Nephron (organoid): Measurements from ENCODE around the gene LHX4.

Source experiments
- H3K27ac Mint-ChIP-seq, 3 experiments: 2 replicates each; pipeline ENCODE4 v1.8.0; 2020; ENCODE audit warnings: mixed read lengths in 3 of 3, mild to moderate bottlenecking in 2 of 3, moderate library complexity in 1 of 3
- H3K27me3 Mint-ChIP-seq: 2 replicates; pipeline ENCODE4 v1.8.0; 2021; ENCODE audit warnings: low read depth, mild to moderate bottlenecking, moderate library complexity, mixed read lengths
- H3K36me3 Mint-ChIP-seq: 2 replicates; pipeline ENCODE4 v1.8.0; 2020; ENCODE audit warnings: low read depth, mixed read lengths
- H3K4me1 Mint-ChIP-seq: 2 replicates; pipeline ENCODE4 v1.8.0; 2020; ENCODE audit warnings: mixed read lengths
- H3K4me3 Mint-ChIP-seq, 3 experiments: 2 replicates each; pipeline ENCODE4 v1.8.0; 2020; ENCODE audit warnings: mild to moderate bottlenecking in 3 of 3, mixed read lengths in 3 of 3, moderate library complexity in 2 of 3
- H3K9me3 Mint-ChIP-seq: 2 replicates; pipeline ENCODE4 v1.8.0; 2020; ENCODE audit warnings: mixed read lengths
- CTCF ChIP-seq, 3 experiments: fragments of 200-600 bp; sonication (generic); IDR thresholded peaks; one replicate each; pipeline ENCODE4 v1.5.0; 2021; ENCODE audit warnings: antibody characterized with exemption in 3 of 3; ENCODE audit not compliant: unreplicated experiment in 3 of 3

Gene LHX4

DNA sequence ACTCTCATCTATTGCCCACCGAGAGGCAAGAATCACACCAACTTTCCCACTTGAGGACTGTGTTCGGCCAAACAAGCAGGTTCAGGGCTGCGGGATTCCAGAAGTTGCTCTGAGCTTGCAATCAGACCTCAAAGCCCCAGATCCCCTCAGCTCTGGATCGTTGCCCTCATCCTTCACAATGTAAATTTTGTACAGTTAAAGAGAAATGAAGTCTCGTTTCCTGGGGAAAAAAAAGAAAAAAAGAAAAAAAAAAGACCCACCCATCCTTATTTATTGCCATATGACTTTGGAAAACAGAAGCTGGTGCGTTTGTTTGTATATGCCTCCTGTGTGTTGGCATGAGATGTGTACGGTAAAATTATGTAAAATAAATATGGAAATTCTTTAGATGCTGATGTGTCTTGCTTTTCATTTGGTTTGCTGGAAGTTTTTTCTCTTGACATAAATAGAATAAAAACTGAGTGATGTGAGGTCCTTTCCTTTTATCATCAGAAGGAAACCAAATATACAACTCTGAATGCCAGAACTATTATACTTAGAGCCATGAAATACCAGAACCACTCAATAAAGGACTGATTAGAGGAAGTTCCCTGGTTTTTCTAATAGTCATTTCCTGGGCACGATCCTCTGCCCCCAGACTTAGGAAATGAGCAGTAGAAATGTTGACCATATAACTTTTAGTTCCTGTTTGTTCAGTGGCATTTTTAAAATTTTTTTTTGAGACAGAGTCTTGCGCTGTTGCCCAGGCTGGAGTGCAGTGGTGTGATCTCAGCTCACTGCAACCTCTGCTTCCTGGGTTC, 48.7 kb downstream of the LHX4 start:
- Mint-ChIP-seq H3K27ac (peak overlapping the region in 1 of 3 experiments; percentile 71), H3K36me3 (peaks cover 45% of the 10 kb centered on the region), H3K4me1 (peaks cover 42% of the 10 kb centered on the region), H3K4me3 (no peak overlapping the region), H3K9me3 (no peaks in the 10 kb centered on the region), H3K27me3 (no peaks in the 10 kb centered on the region)
- no peak for TF ChIP-seq CTCF (IDR thresholded peaks at IDR 0.05; ENCODE audit: unreplicated experiment in 3 of 3)

- peaks cover 43% of the 10 kb centered on the region for H3K36me3 Mint-ChIP-seq
- H3K4me1 Mint-ChIP-seq: peaks cover 42% of the 10 kb centered on the region
- H3K27ac Mint-ChIP-seq: no peak overlapping the region
- H3K27me3 Mint-ChIP-seq: no peaks in the 10 kb centered on the region
- no peaks in the 10 kb centered on the region for H3K9me3 Mint-ChIP-seq
- TF ChIP-seq CTCF (IDR thresholded peaks at IDR 0.05; ENCODE audit: unreplicated experiment in 3 of 3): no peak
- no peak overlapping the region for H3K4me3 Mint-ChIP-seq
These were observed 49.6 kb downstream of the LHX4 start for GRCh38 chr1:180279651-180280050.

DNA sequence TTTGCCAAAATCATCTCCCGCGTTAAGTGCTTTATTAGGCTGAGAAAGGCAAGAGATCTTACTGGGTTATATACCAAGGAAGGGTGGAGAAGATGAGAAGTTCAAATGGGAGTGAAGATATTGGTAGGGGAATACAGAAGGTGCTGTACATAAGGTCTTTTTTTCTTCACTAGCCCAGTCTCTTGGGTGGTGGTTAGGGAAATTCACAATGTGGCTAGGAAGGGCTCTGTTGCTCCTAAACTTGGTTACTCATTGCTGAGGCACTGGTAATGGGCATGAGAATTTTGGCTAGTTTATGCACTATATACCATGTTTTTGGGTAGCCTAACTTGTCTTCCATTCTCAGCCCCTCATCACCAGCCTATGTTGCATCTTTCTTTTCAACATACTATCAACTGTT, 50.6 kb downstream of the LHX4 start:
- H3K27me3 Mint-ChIP-seq: no peaks in the 10 kb centered on the region
- TF ChIP-seq CTCF (IDR thresholded peaks at IDR 0.05; ENCODE audit: unreplicated experiment in 3 of 3): no peak
- H3K4me1 Mint-ChIP-seq: peaks cover 42% of the 10 kb centered on the region
- no peak overlapping the region for H3K27ac Mint-ChIP-seq
- H3K36me3 Mint-ChIP-seq: peaks cover 46% of the 10 kb centered on the region
- H3K9me3 Mint-ChIP-seq: no peaks in the 10 kb centered on the region
- no peak overlapping the region for H3K4me3 Mint-ChIP-seq

GRCh38 chr1:180281490-180281889, 51.4 kb downstream of the LHX4 start:
- Mint-ChIP-seq H3K27me3 (no peaks in the 10 kb centered on the region), H3K9me3 (no peaks in the 10 kb centered on the region), H3K4me1 (peaks cover 38% of the 10 kb centered on the region), H3K4me3 (no peak overlapping the region), H3K36me3 (peaks cover 44% of the 10 kb centered on the region), H3K27ac (no peak overlapping the region)
- TF ChIP-seq CTCF (IDR thresholded peaks at IDR 0.05; ENCODE audit: unreplicated experiment in 3 of 3): no peak

DNA sequence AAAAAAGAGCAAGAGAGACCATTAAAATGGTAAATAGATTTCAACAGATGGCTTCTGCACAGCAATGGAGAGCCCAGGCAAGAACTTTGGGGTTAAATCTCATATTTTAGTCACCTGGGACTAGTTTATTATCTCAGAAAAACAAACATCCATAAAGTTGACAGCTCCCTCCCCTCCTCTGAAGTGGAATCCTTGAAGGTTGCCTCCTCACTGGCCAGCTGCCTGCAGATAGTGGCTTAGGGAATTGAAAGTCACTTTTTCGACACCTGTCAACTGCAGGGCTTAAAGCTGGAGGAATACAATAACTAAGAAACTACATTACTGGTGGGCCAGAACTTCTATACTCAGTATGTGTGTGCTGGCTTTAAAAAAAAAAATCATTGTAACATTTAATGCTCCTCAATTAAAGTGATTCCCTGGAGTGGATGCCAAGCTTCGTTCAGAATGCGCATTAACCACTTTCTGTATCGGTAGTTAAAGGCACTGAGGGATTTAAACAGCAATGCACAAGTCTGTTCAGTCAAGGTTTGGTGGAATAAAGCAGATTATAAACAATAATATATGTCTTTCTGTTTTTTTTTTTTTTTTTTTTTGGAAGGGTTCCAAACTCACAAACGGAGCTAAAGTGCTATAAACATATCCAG, 52.5 kb downstream of the LHX4 start:
- Mint-ChIP-seq H3K27me3 (no peaks in the 10 kb centered on the region), H3K9me3 (no peaks in the 10 kb centered on the region), H3K4me3 (no peak overlapping the region), H3K4me1 (peaks cover 31% of the 10 kb centered on the region), H3K27ac (peak overlapping the region in 2 of 3 experiments; percentile 2 to 13), H3K36me3 (peaks cover 34% of the 10 kb centered on the region)
- no peak for TF ChIP-seq CTCF (IDR thresholded peaks at IDR 0.05; ENCODE audit: unreplicated experiment in 3 of 3)
